Measurements from ENCODE around the gene NFS1.

- TF ChIP-seq EZH2phosphoT487 (IDR thresholded peaks at IDR 0.05; ENCODE audit: insufficient read depth, low read depth): no peak
- no peak for TF ChIP-seq EZH2 (IDR thresholded peaks at IDR 0.05; ENCODE audit: insufficient read depth, poor library complexity, severe bottlenecking)
Observed at GRCh38 chr20:35669221-35669620, 29.9 kb downstream of the NFS1 start.

Data from GM23248 (cell line).